K562 (cell line): ENCODE measurements around the gene COPB2.

Experiments
- TAF1 ChIP-seq: IDR thresholded peaks from 2 replicates; pipeline ENCODE4 v1.6.1; 2011; ENCODE audit warnings: mild to moderate bottlenecking, low read length, moderate library complexity; ENCODE audit not compliant: insufficient read depth, control insufficient read depth, severe bottlenecking; ENCODE audit errors: extremely low read depth
- THAP7 ChIP-seq: fragments of 250-450 bp; sonication (Bioruptor Pico); IDR thresholded peaks from 2 replicates; pipeline ENCODE4 v1.5.0; 2021

- TF ChIP-seq TAF1, result no peak
- TF ChIP-seq THAP7, result no peak
These were observed 35.4 kb downstream of the COPB2 start for GRCh38 chr3:139353920-139354556.
